ENCODE data around the gene SLC16A10. TPM values are rescaled to one million over a fixed set of nuclear protein-coding genes. Genes with fewer than 3 reads are reported as not detected.

SLC16A10 gene
- total and polyA plus RNA-seq, 2 of the 13 experiments (the other 11 are each of a cell fraction or from before 2014, with no cell fraction given), result 8.2 to 20.1 TPM

GRCh38 chr6:111211411-111212030 lies 124.2 kb downstream of the SLC16A10 start:
- ATAC-seq (no peak), DNase-seq (ENCODE audit: low spot score) (no peak), FAIRE-seq (no peak)
- H3K36me3 ChIP-seq (replicated peaks in 1 of 2; ENCODE audit: control insufficient read depth in 1 of 2, insufficient read depth in 2 of 2, low read length in 2 of 2), result no peaks in the 10 kb centered on the region; a peak in 1 of 5 replicates
- POLR2A ChIA-PET, result no interaction called here
- no peak overlapping the region for H3K4me3 ChIP-seq (replicated peaks in 1 of 3; ENCODE audit: insufficient read depth in 1 of 3, low read depth in 2 of 3, low read length in 3 of 3)
- no peak for TF ChIP-seq RBFOX2 (IDR thresholded peaks at IDR 0.05; ENCODE audit: low read depth, low read length)
- TF ChIP-seq ZBTB8A (CRISPR knock-in tag; IDR thresholded peaks at IDR 0.05; ENCODE audit: borderline replicate concordance, low read depth), result no peak
- no peak for TF ChIP-seq ZNF382 (CRISPR knock-in tag; IDR thresholded peaks at IDR 0.05; ENCODE audit: borderline replicate concordance)
- no peak for TF ChIP-seq ATRX (CRISPR knock-in tag; IDR thresholded peaks at IDR 0.05; ENCODE audit: borderline replicate concordance)
- no peak overlapping the region for H3K4me2 ChIP-seq (ENCODE audit: low read depth, low read length)
- H3K4me1 ChIP-seq (ENCODE audit: insufficient read depth, low read length), result peaks cover 11% of the 10 kb centered on the region
- H4K20me1 ChIP-seq (ENCODE audit: insufficient read depth, low read length), result no peaks in the 10 kb centered on the region
- no TSS peak for BruUV-seq (replicated peaks)
- H3K27ac ChIP-seq (ENCODE audit: extremely low read length, insufficient read depth, low read length), result no peak overlapping the region
- H3K9ac ChIP-seq (ENCODE audit: insufficient read depth, low read depth, low read length), result no peak overlapping the region
- WGBS (ENCODE audit: low lambda C conversion rate), result 87% methylated on average over 6 of the region's 6 CpGs
- intact Hi-C loops (cut with micrococcal nuclease; ENCODE audit: unreplicated experiment) (no loop called here), in situ Hi-C loops (cut with HindIII; ENCODE audit: extremely low pct_ligation_motif_present, low pct_unique_long_range_greater_than_20kb) (loop anchor here (5.0 kb wide), 1 partner anchor 154 kb away; no protein-coding TSS in a partner anchor)
- H3K27me3 ChIP-seq (ENCODE audit: control insufficient read depth in 1 of 2, insufficient read depth in 2 of 2, low read length in 2 of 2), result no peaks in the 10 kb centered on the region
- H3K9me3 ChIP-seq (ENCODE audit: low read length), result no peaks in the 10 kb centered on the region
- no peaks in the 10 kb centered on the region for H3K79me2 ChIP-seq (ENCODE audit: insufficient read depth, low read length)
- CTCF ChIA-PET (ENCODE audit: low intra/inter-chr PET ratio, low total read pairs), result interaction anchor here (3.2 kb wide), 1 partner anchor 154 kb away, joined by 40 read pairs; no protein-coding TSS in a partner anchor
- H2AFZ ChIP-seq (ENCODE audit: low read length), result no peak overlapping the region

DNA sequence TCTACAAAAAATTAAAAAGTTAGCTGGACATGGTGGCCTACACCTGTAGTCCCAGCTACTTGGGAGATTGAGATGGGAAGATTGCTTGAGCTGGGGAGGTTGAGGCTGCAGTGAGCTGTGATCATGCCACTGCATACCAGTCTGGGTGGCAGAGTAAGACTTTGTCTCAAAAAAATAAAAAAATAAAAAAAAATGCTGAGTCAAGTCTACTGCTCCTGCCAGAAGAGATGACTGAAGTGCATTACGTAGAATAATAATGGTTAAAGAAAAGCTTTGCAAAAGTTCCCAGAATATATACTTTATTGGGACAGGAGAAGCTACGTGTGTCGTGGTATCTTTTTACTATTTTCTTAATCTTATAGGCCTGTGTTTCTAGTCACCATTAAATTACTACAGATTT lies 125.3 kb downstream of the SLC16A10 start:
- 90% methylated on average over 3 of the region's 3 CpGs for WGBS (ENCODE audit: low lambda C conversion rate)
- no peak overlapping the region for H3K27ac ChIP-seq (ENCODE audit: extremely low read length, insufficient read depth, low read length)
- H4K20me1 ChIP-seq (ENCODE audit: insufficient read depth, low read length), result no peaks in the 10 kb centered on the region
- intact Hi-C loops (cut with micrococcal nuclease; ENCODE audit: unreplicated experiment), result no loop called here
- no peak for ATAC-seq
- no peaks in the 10 kb centered on the region for H3K9me3 ChIP-seq (ENCODE audit: low read length)
- no peak overlapping the region for H3K4me2 ChIP-seq (ENCODE audit: low read depth, low read length)
- in situ Hi-C loops (cut with HindIII; ENCODE audit: extremely low pct_ligation_motif_present, low pct_unique_long_range_greater_than_20kb), result loop anchor here (5.0 kb wide), 1 partner anchor 155 kb away; no protein-coding TSS in a partner anchor
- ChIA-PET CTCF (ENCODE audit: low intra/inter-chr PET ratio, low total read pairs) (no interaction called here), POLR2A (no interaction called here)
- H3K4me1 ChIP-seq (ENCODE audit: insufficient read depth, low read length), result peaks cover 11% of the 10 kb centered on the region
- no peak for DNase-seq (ENCODE audit: low spot score)
- FAIRE-seq, result no peak
- no peak overlapping the region for H3K9ac ChIP-seq (ENCODE audit: insufficient read depth, low read depth, low read length)
- no peak overlapping the region for H3K4me3 ChIP-seq (replicated peaks in 1 of 3; ENCODE audit: insufficient read depth in 1 of 3, low read depth in 2 of 3, low read length in 3 of 3)
- H3K36me3 ChIP-seq (replicated peaks in 1 of 2; ENCODE audit: control insufficient read depth in 1 of 2, insufficient read depth in 2 of 2, low read length in 2 of 2), result no peaks in the 10 kb centered on the region; a peak in 1 of 5 replicates
- BruUV-seq (replicated peaks), result no TSS peak
- H2AFZ ChIP-seq (ENCODE audit: low read length), result no peak overlapping the region
- no peaks in the 10 kb centered on the region for H3K27me3 ChIP-seq (ENCODE audit: control insufficient read depth in 1 of 2, insufficient read depth in 2 of 2, low read length in 2 of 2)
- no peaks in the 10 kb centered on the region for H3K79me2 ChIP-seq (ENCODE audit: insufficient read depth, low read length)
- TF ChIP-seq ZFY (CRISPR knock-in tag; IDR thresholded peaks at IDR 0.05), result no peak
- TF ChIP-seq FUBP1 (CRISPR knock-in tag; IDR thresholded peaks at IDR 0.05; ENCODE audit: borderline replicate concordance), result no peak
- no peak for TF ChIP-seq ZMYM4 (CRISPR knock-in tag; IDR thresholded peaks at IDR 0.05)
- no peak for TF ChIP-seq RARA (CRISPR knock-in tag; IDR thresholded peaks at IDR 0.05)
- TF ChIP-seq MAFK (conservative IDR thresholded peaks at IDR 0.05 in 1 of 2, IDR thresholded peaks at IDR 0.05 in 1 of 2; ENCODE audit: low read length in 2 of 2), result peak in 1 of 2 experiments; percentile 65; a peak in 2 of 4 replicates
- TF ChIP-seq NKX3-1 (CRISPR knock-in tag; IDR thresholded peaks at IDR 0.05), result no peak
- TF ChIP-seq ZNF18 (CRISPR knock-in tag; IDR thresholded peaks at IDR 0.05; ENCODE audit: insufficient replicate concordance), result no peak
